Measurements from ENCODE around the gene AGGF1. TPM values are rescaled to one million over a fixed set of nuclear protein-coding genes. Genes with fewer than 3 reads are reported as not detected.
"Not testable (repeated sequence)": the region's sequence is repeated elsewhere in the genome, so short reads cannot be mapped to it uniquely, and the experiment has no call there.

Gene AGGF1
- total RNA-seq (24.8 TPM), polyA plus RNA-seq (15.3 TPM)
- long read RNA-seq, donor 1, full-length matches to known transcripts: 1 of 1 reads
- long read RNA-seq, donor 1, partial matches to known transcripts: 0 of 1 reads
- long read RNA-seq, donor 1, other reads (novel, unspliced or antisense): 0 of 1 reads
- long read RNA-seq, donor 2: 0 reads
- long read RNA-seq, donor 3, full-length matches to known transcripts: 5 of 10 reads
- long read RNA-seq, donor 3, partial matches to known transcripts: 5 of 10 reads
- long read RNA-seq, donor 3, other reads (novel, unspliced or antisense): 0 of 10 reads
- long read RNA-seq, donor 4, full-length matches to known transcripts: 2 of 2 reads
- long read RNA-seq, donor 4, partial matches to known transcripts: 0 of 2 reads
- long read RNA-seq, donor 4, other reads (novel, unspliced or antisense): 0 of 2 reads
- long read RNA-seq, donor 5, full-length matches to known transcripts: 9 of 9 reads
- long read RNA-seq, donor 5, partial matches to known transcripts: 0 of 9 reads
- long read RNA-seq, donor 5, other reads (novel, unspliced or antisense): 0 of 9 reads
- long read RNA-seq, donor 6, full-length matches to known transcripts: 4 of 15 reads
- long read RNA-seq, donor 6, partial matches to known transcripts: 11 of 15 reads
- long read RNA-seq, donor 6, other reads (novel, unspliced or antisense): 0 of 15 reads
- long read RNA-seq, donor 7, full-length matches to known transcripts: 2 of 2 reads
- long read RNA-seq, donor 7, partial matches to known transcripts: 0 of 2 reads
- long read RNA-seq, donor 7, other reads (novel, unspliced or antisense): 0 of 2 reads
- long read RNA-seq, donor 8, full-length matches to known transcripts: 1 of 1 reads
- long read RNA-seq, donor 8, partial matches to known transcripts: 0 of 1 reads
- long read RNA-seq, donor 8, other reads (novel, unspliced or antisense): 0 of 1 reads
- long read RNA-seq, donor 9, full-length matches to known transcripts: 6 of 6 reads
- long read RNA-seq, donor 9, partial matches to known transcripts: 0 of 6 reads
- long read RNA-seq, donor 9, other reads (novel, unspliced or antisense): 0 of 6 reads
- long read RNA-seq, donor 10, full-length matches to known transcripts: 6 of 6 reads
- long read RNA-seq, donor 10, partial matches to known transcripts: 0 of 6 reads
- long read RNA-seq, donor 10, other reads (novel, unspliced or antisense): 0 of 6 reads

DNA sequence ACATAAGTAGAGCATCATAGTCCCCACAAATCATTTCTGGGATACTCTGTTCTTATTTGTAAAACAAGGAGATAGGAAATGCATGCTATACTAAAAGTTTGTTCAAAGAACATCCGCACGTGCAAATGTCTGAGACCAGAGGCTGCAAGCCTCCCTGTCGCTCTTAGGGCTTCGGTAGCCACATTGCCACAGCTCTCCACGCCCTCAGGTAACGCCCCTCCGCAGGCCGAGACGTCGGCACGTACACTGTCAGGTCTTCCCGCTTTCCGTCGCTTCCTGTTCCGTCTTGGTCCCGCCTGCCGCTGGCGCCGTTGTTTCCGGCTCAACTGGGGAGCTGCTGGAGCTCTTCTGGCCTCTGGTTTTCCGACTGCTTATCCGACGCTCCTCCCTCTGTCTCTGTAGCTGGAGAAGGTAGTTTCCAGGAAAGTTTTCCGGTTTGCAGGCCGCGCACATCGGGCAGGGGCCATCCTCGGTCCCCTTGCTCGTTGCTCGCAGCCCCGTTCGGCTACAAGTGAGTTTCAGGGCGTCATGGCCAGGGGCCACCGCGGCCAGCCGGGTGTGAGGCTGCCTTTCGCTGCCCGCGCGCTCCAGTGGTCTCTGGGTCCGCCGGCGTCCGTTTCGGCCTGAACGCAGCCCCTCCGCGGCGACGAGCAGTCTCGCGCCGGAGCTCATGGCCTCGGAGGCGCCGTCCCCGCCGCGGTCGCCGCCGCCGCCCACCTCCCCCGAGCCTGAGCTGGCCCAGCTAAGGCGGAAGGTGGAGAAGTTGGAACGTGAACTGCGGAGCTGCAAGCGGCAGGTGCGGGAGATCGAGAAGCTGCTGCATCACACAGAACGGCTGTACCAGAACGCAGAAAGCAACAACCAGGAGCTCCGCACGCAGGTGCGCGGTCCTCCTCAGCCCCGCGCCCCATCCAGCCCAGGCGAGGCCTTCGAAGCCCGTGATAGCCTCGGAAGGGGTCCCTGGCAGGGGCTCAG lies at the start of gene AGGF1:
Gene AGGF1 (plus strand): TSS at position 308 of the 975 bp plus-strand sequence. CDS start 363 bp downstream, at position 671.
- DNase-seq (ENCODE audit: low read depth in 6 of 9, low spot score in 9 of 9): peak; percentile 78 to 95 (median 85)
- H3K27me3 ChIP-seq (ENCODE audit: control insufficient read depth in 2 of 2, insufficient read depth in 1 of 2, low read length in 1 of 2): no peaks in the 10 kb centered on the region
- WGBS: under 1% methylated on average over 82 of the region's 82 CpGs
- peaks cover 10 to 20% of the 10 kb centered on the region in 2 donors for H3K9me3 ChIP-seq (ENCODE audit: control insufficient read depth in 2 of 2, insufficient read depth in 1 of 2, low read length in 1 of 2)
- peak within 1 kb of the TSS; percentile 69 to 91 for H3K27ac ChIP-seq (ENCODE audit: low read depth in 1 of 2, low read length in 1 of 2)
- H3K36me3 ChIP-seq (ENCODE audit: control insufficient read depth in 2 of 2, insufficient read depth in 2 of 2, low read length in 1 of 2): peaks cover 0 to under 1% of the 10 kb centered on the region in 2 donors
- H3K4me3 ChIP-seq (ENCODE audit: low read length in 2 of 2): peak within 1 kb of the TSS; percentile 79 to 96
- peaks cover 10 to 14% of the 10 kb centered on the region in 2 donors for H3K4me1 ChIP-seq (ENCODE audit: control insufficient read depth in 2 of 2, insufficient read depth in 2 of 2, low read length in 2 of 2)

- H3K27me3 ChIP-seq (ENCODE audit: control insufficient read depth in 2 of 2, insufficient read depth in 1 of 2, low read length in 1 of 2): no peaks in the 10 kb centered on the region
- no peaks in the 10 kb centered on the region for H3K36me3 ChIP-seq (ENCODE audit: control insufficient read depth in 2 of 2, insufficient read depth in 2 of 2, low read length in 1 of 2)
- H3K4me3 ChIP-seq (ENCODE audit: low read length in 2 of 2): no peak overlapping the region
- no peaks in the 10 kb centered on the region for H3K4me1 ChIP-seq (ENCODE audit: control insufficient read depth in 2 of 2, insufficient read depth in 2 of 2, low read length in 2 of 2)
- WGBS: 73% methylated on average over 8 of the region's 8 CpGs
- H3K27ac ChIP-seq (ENCODE audit: low read depth in 1 of 2, low read length in 1 of 2): no peak overlapping the region
- no peak for DNase-seq (ENCODE audit: low read depth in 6 of 9, low spot score in 9 of 9)
- H3K9me3 ChIP-seq (ENCODE audit: control insufficient read depth in 2 of 2, insufficient read depth in 1 of 2, low read length in 1 of 2): no peaks in the 10 kb centered on the region
These were observed 49.6 kb upstream of the AGGF1 start for GRCh38 chr5:76980518-76981144.

DNA sequence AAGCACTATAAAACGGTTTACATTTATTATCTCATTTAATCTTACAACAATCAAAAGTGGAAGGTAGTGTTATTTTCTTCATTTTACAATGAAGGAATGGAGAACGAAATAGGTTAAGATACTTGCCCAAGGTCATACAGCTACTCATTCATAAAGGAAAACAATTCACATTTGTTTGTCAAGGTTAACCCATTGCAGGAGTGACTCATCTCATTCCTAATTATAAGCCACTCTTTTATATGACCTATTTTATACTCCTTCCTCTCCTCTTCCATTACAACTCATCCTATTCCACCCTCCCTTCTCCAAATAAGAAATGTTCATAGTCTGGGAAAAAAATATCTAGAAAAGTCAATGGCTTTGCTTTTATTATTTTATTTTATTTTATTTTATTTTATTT lies 47.8 kb upstream of the AGGF1 start:
- Histone ChIP-seq H3K27ac (ENCODE audit: low read depth in 1 of 2, low read length in 1 of 2) (no peak overlapping the region), H3K4me1 (ENCODE audit: control insufficient read depth in 2 of 2, insufficient read depth in 2 of 2, low read length in 2 of 2) (no peaks in the 10 kb centered on the region), H3K36me3 (ENCODE audit: control insufficient read depth in 2 of 2, insufficient read depth in 2 of 2, low read length in 1 of 2) (no peaks in the 10 kb centered on the region), H3K4me3 (ENCODE audit: low read length in 2 of 2) (no peak overlapping the region), H3K27me3 (ENCODE audit: control insufficient read depth in 2 of 2, insufficient read depth in 1 of 2, low read length in 1 of 2) (no peaks in the 10 kb centered on the region), H3K9me3 (ENCODE audit: control insufficient read depth in 2 of 2, insufficient read depth in 1 of 2, low read length in 1 of 2) (no peaks in the 10 kb centered on the region)
- 95% methylated on average over 2 of the region's 2 CpGs for WGBS
- DNase-seq (ENCODE audit: low read depth in 6 of 9, low spot score in 9 of 9): no peak

GRCh38 chr5:76983468-76983867 lies 46.7 kb upstream of the AGGF1 start:
- Histone ChIP-seq H3K27ac (ENCODE audit: low read depth in 1 of 2, low read length in 1 of 2) (no peak overlapping the region), H3K36me3 (ENCODE audit: control insufficient read depth in 2 of 2, insufficient read depth in 2 of 2, low read length in 1 of 2) (no peaks in the 10 kb centered on the region), H3K4me1 (ENCODE audit: control insufficient read depth in 2 of 2, insufficient read depth in 2 of 2, low read length in 2 of 2) (no peaks in the 10 kb centered on the region), H3K4me3 (ENCODE audit: low read length in 2 of 2) (no peak overlapping the region), H3K27me3 (ENCODE audit: control insufficient read depth in 2 of 2, insufficient read depth in 1 of 2, low read length in 1 of 2) (no peaks in the 10 kb centered on the region), H3K9me3 (ENCODE audit: control insufficient read depth in 2 of 2, insufficient read depth in 1 of 2, low read length in 1 of 2) (no peaks in the 10 kb centered on the region)
- 96% methylated on average over 3 of the region's 3 CpGs for WGBS
- DNase-seq (ENCODE audit: low read depth in 6 of 9, low spot score in 9 of 9): no peak

DNA sequence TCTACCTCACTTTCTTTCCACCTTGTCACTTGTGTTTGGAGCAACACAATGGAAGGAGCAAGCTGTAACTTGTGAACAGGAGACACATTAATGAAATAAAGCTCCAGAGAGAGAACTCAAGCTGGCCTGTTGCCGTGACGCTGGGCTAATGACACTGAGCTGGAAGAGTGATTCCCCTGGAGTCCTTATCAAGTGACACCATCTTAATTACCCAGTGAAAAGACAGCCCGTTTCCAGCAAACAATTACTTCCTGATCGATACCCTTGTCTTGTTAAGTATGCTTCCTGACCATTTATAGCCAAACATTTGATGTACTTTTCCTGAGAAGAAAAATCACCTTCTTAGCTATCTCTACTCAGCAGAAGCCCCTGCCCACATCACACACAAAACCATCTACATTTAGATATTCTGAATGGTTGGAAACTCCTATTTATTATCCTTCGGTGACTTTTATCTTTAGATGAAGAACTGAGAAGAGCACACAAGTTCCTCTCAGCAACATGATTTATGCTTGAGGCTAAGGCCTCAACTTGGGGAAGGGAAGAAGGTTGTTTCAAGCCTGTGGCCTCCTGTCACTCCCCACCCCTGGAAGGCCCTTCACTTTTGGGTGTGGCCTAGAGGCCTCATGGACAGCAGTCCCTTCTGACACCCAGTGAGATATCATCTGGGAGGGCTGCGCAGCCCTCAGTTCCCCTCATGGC lies 43.2 kb upstream of the AGGF1 start:
- peak in 2 of 9 donors; percentile 3 to 8 for DNase-seq (ENCODE audit: low read depth in 6 of 9, low spot score in 9 of 9)
- H3K27ac ChIP-seq (ENCODE audit: low read depth in 1 of 2, low read length in 1 of 2): no peak overlapping the region
- H3K9me3 ChIP-seq (ENCODE audit: control insufficient read depth in 2 of 2, insufficient read depth in 1 of 2, low read length in 1 of 2): no peaks in the 10 kb centered on the region
- H3K4me3 ChIP-seq (ENCODE audit: low read length in 2 of 2): no peak overlapping the region
- H3K36me3 ChIP-seq (ENCODE audit: control insufficient read depth in 2 of 2, insufficient read depth in 2 of 2, low read length in 1 of 2): no peaks in the 10 kb centered on the region
- no peaks in the 10 kb centered on the region for H3K4me1 ChIP-seq (ENCODE audit: control insufficient read depth in 2 of 2, insufficient read depth in 2 of 2, low read length in 2 of 2)
- H3K27me3 ChIP-seq (ENCODE audit: control insufficient read depth in 2 of 2, insufficient read depth in 1 of 2, low read length in 1 of 2): no peaks in the 10 kb centered on the region
- 67% methylated on average over 6 of the region's 6 CpGs for WGBS

GRCh38 chr5:76990899-76991459 lies 39.2 kb upstream of the AGGF1 start:
- H3K27me3 ChIP-seq (ENCODE audit: control insufficient read depth in 2 of 2, insufficient read depth in 1 of 2, low read length in 1 of 2): no peaks in the 10 kb centered on the region
- H3K4me1 ChIP-seq (ENCODE audit: control insufficient read depth in 2 of 2, insufficient read depth in 2 of 2, low read length in 2 of 2): no peaks in the 10 kb centered on the region
- H3K9me3 ChIP-seq (ENCODE audit: control insufficient read depth in 2 of 2, insufficient read depth in 1 of 2, low read length in 1 of 2): no peaks in the 10 kb centered on the region
- no peaks in the 10 kb centered on the region for H3K36me3 ChIP-seq (ENCODE audit: control insufficient read depth in 2 of 2, insufficient read depth in 2 of 2, low read length in 1 of 2)
- H3K4me3 ChIP-seq (ENCODE audit: low read length in 2 of 2): no peak overlapping the region
- 94% methylated on average over 5 of the region's 5 CpGs for WGBS
- H3K27ac ChIP-seq (ENCODE audit: low read depth in 1 of 2, low read length in 1 of 2): no peak overlapping the region
- DNase-seq (ENCODE audit: low read depth in 6 of 9, low spot score in 9 of 9): no peak

GRCh38 chr5:76993436-76993835 lies 36.8 kb upstream of the AGGF1 start:
- not testable (repeated sequence) for H3K4me1 ChIP-seq (ENCODE audit: control insufficient read depth in 2 of 2, insufficient read depth in 2 of 2, low read length in 2 of 2); H3K4me3 ChIP-seq (ENCODE audit: low read length in 2 of 2); DNase-seq (ENCODE audit: low read depth in 6 of 9, low spot score in 9 of 9); H3K27ac ChIP-seq (ENCODE audit: low read depth in 1 of 2, low read length in 1 of 2); H3K9me3 ChIP-seq (ENCODE audit: control insufficient read depth in 2 of 2, insufficient read depth in 1 of 2, low read length in 1 of 2); H3K36me3 ChIP-seq (ENCODE audit: control insufficient read depth in 2 of 2, insufficient read depth in 2 of 2, low read length in 1 of 2); H3K27me3 ChIP-seq (ENCODE audit: control insufficient read depth in 2 of 2, insufficient read depth in 1 of 2, low read length in 1 of 2)
- 96% methylated on average over 9 of the region's 9 CpGs for WGBS
